ENCODE measurements around the gene TMEM242.

TMEM242 gene

GRCh38 chr6:157271441-157271840, 51.9 kb downstream of the TMEM242 start:
- H3K36me3 ChIP-seq (ENCODE audit: control insufficient read depth, insufficient read depth, low read length), result no peaks in the 10 kb centered on the region
- no peak for DNase-seq (ENCODE audit: extremely low read depth, insufficient read length)
- peaks cover 2% of the 10 kb centered on the region; the same call in 1 of the 2 replicates for H3K27me3 ChIP-seq (replicated peaks; ENCODE audit: control insufficient read depth, insufficient read depth, low read length)
- H3K4me3 ChIP-seq (replicated peaks; ENCODE audit: low read depth, low read length), result no peak overlapping the region
- no peak for TF ChIP-seq CTCF (IDR thresholded peaks at IDR 0.05; ENCODE audit: insufficient read depth, low read length, poor library complexity, severe bottlenecking)

- no peaks in the 10 kb centered on the region for H3K36me3 ChIP-seq (ENCODE audit: control insufficient read depth, insufficient read depth, low read length)
- no peak overlapping the region for H3K4me3 ChIP-seq (replicated peaks; ENCODE audit: low read depth, low read length)
- H3K27me3 ChIP-seq (replicated peaks; ENCODE audit: control insufficient read depth, insufficient read depth, low read length), result 0 out of 2 replicates have a peak, but pooled peaks cover 2% of the 10 kb centered on the region
- no peak for TF ChIP-seq CTCF (IDR thresholded peaks at IDR 0.05; ENCODE audit: insufficient read depth, low read length, poor library complexity, severe bottlenecking)
- DNase-seq (ENCODE audit: extremely low read depth, insufficient read length), result no peak
Measured at GRCh38 chr6:157270916-157271315, 52.4 kb downstream of the TMEM242 start.

GRCh38 chr6:157270308-157270707, 53.0 kb downstream of the TMEM242 start:
- TF ChIP-seq CTCF (IDR thresholded peaks at IDR 0.05; ENCODE audit: insufficient read depth, low read length, poor library complexity, severe bottlenecking), result no peak
- Histone ChIP-seq H3K4me3 (replicated peaks; ENCODE audit: low read depth, low read length) (no peak overlapping the region), H3K27me3 (replicated peaks; ENCODE audit: control insufficient read depth, insufficient read depth, low read length) (0 out of 2 replicates have a peak, but pooled peaks cover 2% of the 10 kb centered on the region), H3K36me3 (ENCODE audit: control insufficient read depth, insufficient read depth, low read length) (no peaks in the 10 kb centered on the region)
- DNase-seq (ENCODE audit: extremely low read depth, insufficient read length), result no peak

GRCh38 chr6:157269261-157269794, 54.0 kb downstream of the TMEM242 start:
- Histone ChIP-seq H3K4me3 (replicated peaks; ENCODE audit: low read depth, low read length) (no peak overlapping the region), H3K27me3 (replicated peaks; ENCODE audit: control insufficient read depth, insufficient read depth, low read length) (0 out of 2 replicates have a peak, but pooled peaks cover 2% of the 10 kb centered on the region), H3K36me3 (ENCODE audit: control insufficient read depth, insufficient read depth, low read length) (no peaks in the 10 kb centered on the region)
- DNase-seq (ENCODE audit: extremely low read depth, insufficient read length), result no peak
- no peak for TF ChIP-seq CTCF (IDR thresholded peaks at IDR 0.05; ENCODE audit: insufficient read depth, low read length, poor library complexity, severe bottlenecking)

- no peak overlapping the region for H3K4me3 ChIP-seq (replicated peaks; ENCODE audit: low read depth, low read length)
- H3K36me3 ChIP-seq (ENCODE audit: control insufficient read depth, insufficient read depth, low read length), result no peaks in the 10 kb centered on the region
- H3K27me3 ChIP-seq (replicated peaks; ENCODE audit: control insufficient read depth, insufficient read depth, low read length), result 0 out of 2 replicates have a peak, but pooled peaks cover 2% of the 10 kb centered on the region
- no peak for TF ChIP-seq CTCF (IDR thresholded peaks at IDR 0.05; ENCODE audit: insufficient read depth, low read length, poor library complexity, severe bottlenecking)
- DNase-seq (ENCODE audit: extremely low read depth, insufficient read length), result no peak
Measured at GRCh38 chr6:157268835-157269234, 54.5 kb downstream of the TMEM242 start.

GRCh38 chr6:157268396-157268795, 54.9 kb downstream of the TMEM242 start:
- TF ChIP-seq CTCF (IDR thresholded peaks at IDR 0.05; ENCODE audit: insufficient read depth, low read length, poor library complexity, severe bottlenecking), result no peak
- 0 out of 2 replicates have a peak, but pooled peaks cover 2% of the 10 kb centered on the region for H3K27me3 ChIP-seq (replicated peaks; ENCODE audit: control insufficient read depth, insufficient read depth, low read length)
- H3K4me3 ChIP-seq (replicated peaks; ENCODE audit: low read depth, low read length), result no peak overlapping the region
- H3K36me3 ChIP-seq (ENCODE audit: control insufficient read depth, insufficient read depth, low read length), result no peaks in the 10 kb centered on the region
- DNase-seq (ENCODE audit: extremely low read depth, insufficient read length), result no peak
